Left ventricle myocardium inferior (tissue), 1 donor: ENCODE measurements around the gene GATA5. TPM values are rescaled to one million over a fixed set of nuclear protein-coding genes. Genes with fewer than 3 reads are reported as not detected.

Experiments
- DNase-seq: peaks from one replicate; pipeline ENCODE4 v3.0.0-alpha.2; 2020
- H3K27ac ChIP-seq: fragments of 200-600 bp; replicated peaks from 2 replicates; pipeline ENCODE4 v1.8.0; 2021
- H3K27me3 ChIP-seq: fragments of 200-600 bp; 2 replicates; pipeline ENCODE4 v1.8.0; 2021; ENCODE audit warnings: low read depth
- H3K36me3 ChIP-seq: fragments of 200-600 bp; 2 replicates; pipeline ENCODE4 v1.8.0; 2021
- H3K4me1 ChIP-seq: fragments of 200-600 bp; 2 replicates; pipeline ENCODE4 v1.8.0; 2021
- H3K4me3 ChIP-seq: fragments of 200-600 bp; 2 replicates; pipeline ENCODE4 v1.8.0; 2021; ENCODE audit warnings: mild to moderate bottlenecking, moderate library complexity
- H3K9me3 ChIP-seq: fragments of 200-600 bp; replicated peaks from 2 replicates; pipeline ENCODE4 v1.8.0; 2021
- CTCF ChIP-seq: fragments of 200-600 bp; IDR thresholded peaks from 2 replicates; pipeline ENCODE4 v1.8.0; 2021; ENCODE audit warnings: antibody characterized with exemption, mild to moderate bottlenecking, borderline replicate concordance
- intact Hi-C: fragments of 100-400 bp; cut with micrococcal nuclease; formaldehyde crosslinking; loops from one replicate; pipeline ENCODE4 v1.11.0; 2022
- total RNA-seq: library from RNA; stranded (reverse); fragmentation: NEBNext Ultra II Directional; extraction: Animal tissue kit (Norgen Biotek cat#: 25700); gene quantifications from one replicate; pipeline ENCODE4 v1.2.1, GENCODE V29; 2021
- donor health status: DM: no; HTN: yes; CAD: no; lungs with severe emphysema.

The GATA5 gene
- total RNA-seq, 1 donor from 2014 or later = 0.69 TPM

GRCh38 chr20:62486484-62486883 lies 10.7 kb upstream of the GATA5 start:
- no peak for DNase-seq
- TF ChIP-seq CTCF = no peak
- Histone ChIP-seq H3K36me3 (no peaks in the 10 kb centered on the region), H3K4me1 (peaks cover 38% of the 10 kb centered on the region), H3K9me3 (no peaks in the 10 kb centered on the region), H3K4me3 (no peak overlapping the region), H3K27ac (no peak overlapping the region), H3K27me3 (peaks cover 85% of the 10 kb centered on the region)
- intact Hi-C loops = no loop called here

- no peaks in the 10 kb centered on the region for H3K9me3 ChIP-seq
- H3K27me3 ChIP-seq = peaks cover 93% of the 10 kb centered on the region
- intact Hi-C loops = no loop called here
- H3K36me3 ChIP-seq = no peaks in the 10 kb centered on the region
- H3K27ac ChIP-seq = no peak overlapping the region
- H3K4me3 ChIP-seq = no peak overlapping the region
- TF ChIP-seq CTCF = no peak
- DNase-seq = no peak
- H3K4me1 ChIP-seq = peaks cover 38% of the 10 kb centered on the region
Measured at GRCh38 chr20:62485701-62486089, 9.9 kb upstream of the GATA5 start.

GRCh38 chr20:62485062-62485700 lies 9.4 kb upstream of the GATA5 start:
- no peak for TF ChIP-seq CTCF
- Histone ChIP-seq H3K4me3 (peak overlapping the region; percentile 27), H3K9me3 (no peaks in the 10 kb centered on the region), H3K27me3 (peaks cover 98% of the 10 kb centered on the region), H3K27ac (no peak overlapping the region), H3K36me3 (no peaks in the 10 kb centered on the region), H3K4me1 (peaks cover 38% of the 10 kb centered on the region)
- intact Hi-C loops = no loop called here
- no peak for DNase-seq

GRCh38 chr20:62484478-62484877 lies 8.7 kb upstream of the GATA5 start:
- Histone ChIP-seq H3K27ac (no peak overlapping the region), H3K4me3 (no peak overlapping the region), H3K36me3 (no peaks in the 10 kb centered on the region), H3K27me3 (peaks cover 98% of the 10 kb centered on the region), H3K9me3 (no peaks in the 10 kb centered on the region), H3K4me1 (peaks cover 38% of the 10 kb centered on the region)
- no peak for TF ChIP-seq CTCF
- no peak for DNase-seq
- intact Hi-C loops = no loop called here

GRCh38 chr20:62483613-62484458 lies 8.0 kb upstream of the GATA5 start:
- intact Hi-C loops = no loop called here
- Histone ChIP-seq H3K27ac (no peak overlapping the region), H3K9me3 (no peaks in the 10 kb centered on the region), H3K4me3 (no peak overlapping the region), H3K27me3 (peaks cover 98% of the 10 kb centered on the region), H3K36me3 (no peaks in the 10 kb centered on the region), H3K4me1 (peaks cover 38% of the 10 kb centered on the region)
- DNase-seq = no peak
- TF ChIP-seq CTCF = no peak
